GM18951 (cell line): Measurements from ENCODE around the gene PTPN3.
"Not testable (repeated sequence)": the region's sequence is repeated elsewhere in the genome, so short reads cannot be mapped to it uniquely, and the experiment has no call there.

Source experiments
- POLR2A ChIP-seq: IDR thresholded peaks from 4 replicates; pipeline ENCODE4 v1.6.1; 2011; ENCODE audit warnings: mild to moderate bottlenecking; ENCODE audit not compliant: insufficient read length, insufficient read depth; ENCODE audit errors: extremely low read depth
- in situ Hi-C: fragments of 300-500 bp; cut with MboI; formaldehyde crosslinking; loops from one replicate; pipeline ENCODE4 v1.12.0; 2022; ENCODE audit warnings: low sequenced_read_pairs, mixed read lengths, inconsistent platforms; ENCODE audit not compliant: unreplicated experiment

Gene PTPN3

DNA sequence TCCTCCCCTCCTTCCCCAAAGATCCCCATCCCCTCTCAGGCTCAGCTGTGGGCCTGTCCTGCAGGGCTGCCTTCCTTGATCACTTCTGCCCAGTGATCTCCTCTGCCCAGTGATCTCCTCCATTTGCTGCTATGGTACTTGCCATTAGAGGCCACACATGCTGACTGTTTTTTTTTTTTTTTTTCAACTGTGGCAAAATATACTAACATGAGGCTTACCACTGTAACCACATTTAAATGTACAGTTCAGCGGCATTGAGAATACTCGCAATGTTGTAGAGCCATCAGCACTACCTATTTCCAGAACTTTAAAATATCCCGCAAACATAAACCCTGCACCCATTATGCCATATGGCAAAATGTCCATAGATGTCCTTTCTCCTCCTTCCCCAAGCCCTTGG lies 115.5 kb downstream of the PTPN3 start:
- no peak for TF ChIP-seq POLR2A
- in situ Hi-C loops, result no loop called here

- TF ChIP-seq POLR2A, result no peak
- in situ Hi-C loops, result no loop called here
Observed at GRCh38 chr9:109382182-109382581, 115.9 kb downstream of the PTPN3 start.

DNA sequence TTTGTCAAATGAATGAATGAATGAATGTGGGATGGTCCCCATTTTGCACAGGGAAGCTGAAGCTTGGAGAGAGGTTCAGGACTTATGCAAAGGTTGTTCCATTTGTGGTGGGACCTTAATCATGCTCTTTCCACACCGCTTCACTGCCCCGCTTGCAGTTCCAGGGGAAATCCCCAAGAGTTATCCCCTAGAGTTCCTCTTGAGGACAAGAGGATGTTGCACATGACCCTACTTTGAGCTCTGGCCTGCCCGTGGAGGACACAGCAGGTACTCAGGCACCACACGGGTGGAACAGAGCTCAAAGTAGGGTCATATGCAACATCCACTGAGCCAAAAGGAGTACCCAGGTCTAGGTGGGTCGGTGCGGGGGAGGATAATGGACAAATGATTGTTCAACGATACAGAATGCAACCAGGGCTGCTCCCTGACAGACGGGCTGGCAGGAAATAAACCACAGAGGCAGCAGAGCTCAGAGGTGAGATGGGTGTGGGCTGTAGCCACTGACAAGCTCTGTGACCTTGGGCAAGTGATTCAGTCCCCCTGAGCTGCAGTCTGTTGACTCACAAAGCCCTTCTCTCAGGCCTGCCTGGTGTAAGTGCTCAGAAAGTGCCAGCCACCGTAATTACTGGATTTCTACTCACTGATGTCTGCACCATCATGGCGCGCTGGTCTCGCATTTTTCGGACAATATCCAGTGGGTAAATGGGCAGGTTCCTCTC lies 116.9 kb downstream of the PTPN3 start:
- in situ Hi-C loops, result no loop called here

GRCh38 chr9:109379513-109379912 lies 118.6 kb downstream of the PTPN3 start:
- in situ Hi-C loops, result no loop called here
- TF ChIP-seq POLR2A, result no peak

More for the DNA sequence above, 116.9 kb downstream of the PTPN3 start:
- no peak for TF ChIP-seq POLR2A

- in situ Hi-C loops, result no loop called here
- no peak for TF ChIP-seq POLR2A
Observed at GRCh38 chr9:109378316-109378715, 119.8 kb downstream of the PTPN3 start.

- TF ChIP-seq POLR2A, result no peak
- in situ Hi-C loops, result no loop called here
Observed at GRCh38 chr9:109372246-109372645, 125.9 kb downstream of the PTPN3 start.

GRCh38 chr9:109371374-109371773 lies 126.7 kb downstream of the PTPN3 start:
- no peak for TF ChIP-seq POLR2A
- in situ Hi-C loops, result no loop called here

DNA sequence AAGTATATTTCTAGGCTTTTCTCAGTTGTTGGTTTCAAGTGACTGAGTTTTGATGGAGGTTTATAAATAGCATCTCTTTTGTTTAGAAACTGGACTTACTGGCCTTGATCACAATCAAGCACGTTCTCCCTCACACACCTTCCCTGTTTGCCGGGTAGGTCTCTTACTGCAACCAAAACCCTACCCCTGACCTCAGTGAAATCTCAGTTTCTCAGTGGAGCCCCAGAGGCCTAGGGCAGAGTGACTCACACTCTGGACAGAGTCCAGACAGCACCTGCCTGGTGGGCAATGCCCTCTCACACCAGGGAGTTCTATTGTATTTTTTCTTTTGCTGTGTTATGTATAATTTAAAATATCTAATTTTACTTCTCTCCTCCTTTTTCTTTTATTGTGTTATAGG lies 128.8 kb downstream of the PTPN3 start:
- no peak for TF ChIP-seq POLR2A
- in situ Hi-C loops, result no loop called here

- in situ Hi-C loops, result no loop called here
- TF ChIP-seq POLR2A, result no peak
Observed at GRCh38 chr9:109360771-109361170, 137.3 kb downstream of the PTPN3 start.

GRCh38 chr9:109358968-109359603 lies 139.0 kb downstream of the PTPN3 start:
- in situ Hi-C loops, result not testable (repeated sequence)

GRCh38 chr9:109355564-109356297 lies 142.4 kb downstream of the PTPN3 start:
- in situ Hi-C loops, result no loop called here
- TF ChIP-seq POLR2A, result no peak

- no peak for TF ChIP-seq POLR2A
- in situ Hi-C loops, result no loop called here
Observed at GRCh38 chr9:109354190-109354589, 143.9 kb downstream of the PTPN3 start.

DNA sequence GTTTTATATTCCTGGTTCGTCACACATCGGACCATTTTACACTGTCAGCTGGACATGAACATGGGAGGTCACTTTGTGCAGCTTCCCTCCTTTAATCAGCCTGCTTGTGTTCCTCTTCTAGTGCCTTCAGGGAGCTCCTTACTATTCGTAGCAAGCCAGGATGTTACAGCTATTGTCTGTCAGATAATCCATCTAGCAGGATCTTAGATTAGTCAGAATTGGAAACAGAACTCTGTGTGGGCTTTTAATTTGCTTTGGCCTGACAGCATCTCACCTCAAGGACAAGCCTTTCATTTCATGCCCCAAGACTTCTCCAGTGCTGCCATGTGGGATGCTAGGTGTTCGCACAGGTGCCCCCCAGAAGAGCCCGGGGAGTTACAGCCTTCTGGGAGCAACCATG lies 147.1 kb downstream of the PTPN3 start:
- no peak for TF ChIP-seq POLR2A

DNA sequence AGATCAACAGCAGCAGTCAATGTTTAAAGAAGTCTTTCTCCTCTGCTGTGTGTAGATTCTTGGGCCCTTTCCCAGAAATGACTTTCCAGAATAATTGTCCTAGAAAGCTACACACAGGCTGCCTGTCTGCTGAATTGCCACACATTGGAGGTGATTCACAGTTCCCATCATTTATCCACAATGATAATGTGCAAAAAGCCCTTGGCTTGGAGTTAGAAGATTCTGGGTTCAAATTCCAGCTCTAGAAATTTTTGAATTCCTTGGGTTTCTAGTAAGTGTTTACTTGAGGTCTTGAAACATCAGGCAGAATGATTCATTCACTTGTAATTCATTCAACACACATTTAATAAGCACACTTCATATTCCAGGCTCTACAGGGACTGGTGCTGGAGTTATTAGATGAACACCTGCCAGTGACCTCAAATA lies 148.7 kb downstream of the PTPN3 start:
- TF ChIP-seq POLR2A, result no peak

More for the DNA sequence above, 147.1 kb downstream of the PTPN3 start:
- in situ Hi-C loops, result no loop called here

DNA sequence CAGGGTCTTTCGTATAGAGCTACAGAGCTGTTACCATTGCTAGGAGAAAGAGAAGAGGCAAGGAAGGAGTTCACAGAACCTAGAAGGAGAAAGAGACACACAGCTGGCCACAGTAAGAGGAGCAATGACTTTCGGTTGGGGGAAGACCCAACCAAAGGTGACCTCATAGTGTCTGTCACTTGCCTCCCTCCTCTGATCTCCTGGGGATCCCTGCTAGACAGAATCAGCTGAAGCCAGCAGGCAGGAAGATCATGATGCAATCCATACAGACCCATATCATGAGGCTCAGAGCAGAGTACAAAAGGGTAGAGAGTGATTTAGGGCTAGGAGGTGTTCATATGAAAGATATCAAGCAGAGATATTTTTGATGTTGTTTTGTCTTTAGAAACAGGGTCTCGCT lies 151.2 kb downstream of the PTPN3 start:
- in situ Hi-C loops, result no loop called here
- no peak for TF ChIP-seq POLR2A

More for the DNA sequence above, 148.7 kb downstream of the PTPN3 start:
- in situ Hi-C loops, result no loop called here
